ENCODE measurements around the gene ETV6. TPM values are rescaled to one million over a fixed set of nuclear protein-coding genes. Genes with fewer than 3 reads are reported as not detected.
"Not testable (repeated sequence)": the region's sequence is repeated elsewhere in the genome, so short reads cannot be mapped to it uniquely, and the experiment has no call there.

Gene ETV6
- total RNA-seq, 3 donors from 2014 or later, result 17.8 to 58.7 (median 45.2) TPM

DNA sequence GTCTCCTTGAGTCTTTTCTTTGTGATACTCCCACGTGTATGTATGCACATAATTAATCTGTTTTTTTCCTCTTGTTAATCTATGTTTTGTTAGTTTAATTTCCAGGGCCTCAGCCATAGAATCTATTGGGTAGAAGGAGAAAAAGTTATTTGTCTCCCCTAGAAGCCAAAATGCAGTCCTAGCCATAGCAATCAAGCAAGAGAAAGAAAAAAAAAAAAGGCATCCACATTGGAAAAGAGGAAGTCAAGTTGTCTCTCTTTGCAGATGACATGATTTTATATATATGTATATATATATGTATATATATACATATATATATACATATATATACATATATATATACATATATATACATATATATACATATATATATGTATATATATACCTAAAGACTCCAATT, 25.4 kb upstream of the ETV6 start:
- no peak for DNase-seq (ENCODE audit: low spot score in 2 of 2)
- Histone ChIP-seq H3K4me1 (no peaks in the 10 kb centered on the region), H3K9me3 (no peaks in the 10 kb centered on the region), H3K36me3 (no peaks in the 10 kb centered on the region), H3K27ac (no peak overlapping the region), H3K4me3 (no peak overlapping the region), H3K27me3 (no peaks in the 10 kb centered on the region)
- intact Hi-C loops (cut with DNase I; ENCODE audit: low total_unique reads), result no loop called here
- TF ChIP-seq POLR2A (IDR thresholded peaks at IDR 0.05), result no peak
- TF ChIP-seq POLR2AphosphoS5 (IDR thresholded peaks at IDR 0.05), result no peak
- TF ChIP-seq, protein P1, sequence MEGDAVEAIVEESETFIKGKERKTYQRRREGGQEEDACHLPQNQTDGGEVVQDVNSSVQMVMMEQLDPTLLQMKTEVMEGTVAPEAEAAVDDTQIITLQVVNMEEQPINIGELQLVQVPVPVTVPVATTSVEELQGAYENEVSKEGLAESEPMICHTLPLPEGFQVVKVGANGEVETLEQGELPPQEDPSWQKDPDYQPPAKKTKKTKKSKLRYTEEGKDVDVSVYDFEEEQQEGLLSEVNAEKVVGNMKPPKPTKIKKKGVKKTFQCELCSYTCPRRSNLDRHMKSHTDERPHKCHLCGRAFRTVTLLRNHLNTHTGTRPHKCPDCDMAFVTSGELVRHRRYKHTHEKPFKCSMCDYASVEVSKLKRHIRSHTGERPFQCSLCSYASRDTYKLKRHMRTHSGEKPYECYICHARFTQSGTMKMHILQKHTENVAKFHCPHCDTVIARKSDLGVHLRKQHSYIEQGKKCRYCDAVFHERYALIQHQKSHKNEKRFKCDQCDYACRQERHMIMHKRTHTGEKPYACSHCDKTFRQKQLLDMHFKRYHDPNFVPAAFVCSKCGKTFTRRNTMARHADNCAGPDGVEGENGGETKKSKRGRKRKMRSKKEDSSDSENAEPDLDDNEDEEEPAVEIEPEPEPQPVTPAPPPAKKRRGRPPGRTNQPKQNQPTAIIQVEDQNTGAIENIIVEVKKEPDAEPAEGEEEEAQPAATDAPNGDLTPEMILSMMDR (IDR thresholded peaks at IDR 0.05), result no peak

DNA sequence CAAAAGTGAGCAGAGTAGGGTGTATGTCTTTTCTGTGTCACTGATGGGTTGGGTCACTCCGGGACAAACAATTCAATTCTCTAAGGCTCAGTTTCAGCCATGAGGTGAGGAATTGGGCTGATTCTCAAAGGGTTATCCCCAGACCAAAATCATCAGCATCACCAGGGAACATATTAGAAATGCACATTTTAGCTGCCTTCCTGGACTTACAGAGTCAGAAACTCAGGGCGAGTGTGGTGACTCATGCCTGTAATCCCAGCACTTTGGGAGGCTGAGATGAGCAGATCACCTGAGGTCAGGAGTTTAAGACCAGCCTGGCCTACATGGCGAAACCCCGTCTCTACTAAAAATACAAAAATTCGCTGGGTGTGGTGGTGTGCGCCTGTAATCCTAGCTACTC, 21.8 kb upstream of the ETV6 start:
- H3K4me1 ChIP-seq; DNase-seq (ENCODE audit: low spot score in 2 of 2); intact Hi-C loops (cut with DNase I; ENCODE audit: low total_unique reads); H3K27me3 ChIP-seq; H3K4me3 ChIP-seq; H3K36me3 ChIP-seq; H3K9me3 ChIP-seq; H3K27ac ChIP-seq: not testable (repeated sequence)

DNA sequence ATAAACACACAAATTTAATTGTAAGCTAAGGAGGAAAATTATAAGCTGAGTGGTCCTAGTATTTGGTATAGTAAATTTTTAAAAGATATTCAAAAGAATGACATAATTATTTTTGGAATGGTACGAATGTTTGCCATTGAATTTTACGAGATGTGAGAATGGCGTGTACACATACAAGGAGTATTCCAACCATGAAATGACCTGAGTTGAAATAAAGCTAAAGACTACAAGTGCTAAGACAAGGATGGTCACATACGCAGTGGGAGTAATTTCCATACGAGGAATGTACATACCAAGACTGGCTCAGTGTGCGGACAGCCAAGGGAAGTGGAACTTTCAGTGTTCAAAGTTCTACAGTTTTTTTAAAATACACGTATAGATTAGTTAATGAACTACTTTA, 21.1 kb upstream of the ETV6 start:
- no peak overlapping the region for H3K27ac ChIP-seq
- H3K4me1 ChIP-seq, result no peaks in the 10 kb centered on the region
- H3K9me3 ChIP-seq, result no peaks in the 10 kb centered on the region
- TF ChIP-seq POLR2AphosphoS5 (IDR thresholded peaks at IDR 0.05), result no peak
- TF ChIP-seq POLR2A (IDR thresholded peaks at IDR 0.05), result no peak
- TF ChIP-seq, protein P1 (IDR thresholded peaks at IDR 0.05), result no peak
- no peaks in the 10 kb centered on the region for H3K27me3 ChIP-seq
- intact Hi-C loops (cut with DNase I; ENCODE audit: low total_unique reads), result no loop called here
- DNase-seq (ENCODE audit: low spot score in 2 of 2), result no peak
- H3K36me3 ChIP-seq, result no peaks in the 10 kb centered on the region
- no peak overlapping the region for H3K4me3 ChIP-seq

DNA sequence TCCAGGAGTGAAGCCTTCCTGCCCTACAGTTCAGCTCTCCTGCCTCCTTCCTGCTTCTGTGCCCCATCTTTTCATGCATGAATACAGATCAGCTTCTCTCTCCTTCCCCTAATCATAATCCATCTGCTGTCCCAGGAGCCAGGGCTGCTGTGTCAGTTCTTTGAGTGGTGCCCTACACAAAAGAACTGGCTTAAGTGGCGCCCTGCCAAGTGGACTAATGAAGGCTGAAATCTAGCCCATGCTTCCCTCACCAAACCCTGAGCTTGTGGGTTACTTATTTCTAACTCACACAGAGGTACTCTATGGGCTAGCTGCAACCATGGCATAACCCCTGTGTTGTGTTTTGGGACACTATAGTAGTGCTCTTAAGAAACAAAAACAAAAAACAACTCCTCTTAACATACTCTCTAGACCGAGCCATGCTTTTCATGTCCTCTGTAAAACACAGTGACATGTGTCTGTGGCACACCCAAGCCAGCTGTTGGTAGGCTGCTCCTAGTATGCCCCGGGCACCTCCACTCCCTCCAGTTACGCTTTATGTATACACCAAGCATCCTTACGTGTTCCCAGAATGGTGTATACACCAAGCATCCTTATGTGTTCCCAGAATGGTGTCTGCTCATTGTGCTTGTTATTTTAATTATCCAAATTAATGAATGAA, 19.3 kb upstream of the ETV6 start:
- intact Hi-C loops (cut with DNase I; ENCODE audit: low total_unique reads), result no loop called here
- H3K4me1 ChIP-seq, result no peaks in the 10 kb centered on the region
- no peak overlapping the region for H3K4me3 ChIP-seq
- H3K36me3 ChIP-seq, result no peaks in the 10 kb centered on the region
- peak overlapping the region in 1 of 2 donors; percentile 14 for H3K27ac ChIP-seq
- no peaks in the 10 kb centered on the region for H3K9me3 ChIP-seq
- no peaks in the 10 kb centered on the region for H3K27me3 ChIP-seq
- TF ChIP-seq POLR2AphosphoS5 (IDR thresholded peaks at IDR 0.05) (no peak), POLR2A (IDR thresholded peaks at IDR 0.05) (no peak)
- TF ChIP-seq, protein P1 (IDR thresholded peaks at IDR 0.05), result no peak
- DNase-seq (ENCODE audit: low spot score in 2 of 2), result no peak

DNA sequence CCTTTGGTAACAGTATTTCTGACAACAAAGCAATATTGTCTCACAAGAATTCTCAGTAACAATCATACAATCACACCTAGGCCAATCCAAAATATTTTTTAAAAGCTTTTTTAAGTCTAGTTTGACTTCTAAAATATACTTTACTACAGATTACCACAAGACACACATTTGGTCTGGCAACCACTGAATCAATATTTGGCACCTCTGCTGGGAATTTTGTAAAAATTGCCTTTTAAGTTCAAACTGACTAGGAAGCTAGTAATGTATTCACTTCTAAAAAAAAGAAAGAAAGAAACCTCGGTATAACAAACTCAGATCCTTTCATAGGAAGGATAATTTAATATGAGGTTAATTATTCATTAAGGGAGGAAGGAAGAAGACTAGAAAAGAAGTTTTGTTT, 18.2 kb upstream of the ETV6 start:
- no peak for DNase-seq (ENCODE audit: low spot score in 2 of 2)
- no peak overlapping the region for H3K4me3 ChIP-seq
- no peaks in the 10 kb centered on the region for H3K4me1 ChIP-seq
- no peaks in the 10 kb centered on the region for H3K36me3 ChIP-seq
- TF ChIP-seq POLR2AphosphoS5 (IDR thresholded peaks at IDR 0.05) (no peak), POLR2A (IDR thresholded peaks at IDR 0.05) (no peak)
- TF ChIP-seq, protein P1 (IDR thresholded peaks at IDR 0.05), result no peak
- H3K27me3 ChIP-seq, result no peaks in the 10 kb centered on the region
- H3K27ac ChIP-seq, result no peak overlapping the region
- H3K9me3 ChIP-seq, result peaks cover 6 to 7% of the 10 kb centered on the region in 2 donors
- intact Hi-C loops (cut with DNase I; ENCODE audit: low total_unique reads), result no loop called here

DNA sequence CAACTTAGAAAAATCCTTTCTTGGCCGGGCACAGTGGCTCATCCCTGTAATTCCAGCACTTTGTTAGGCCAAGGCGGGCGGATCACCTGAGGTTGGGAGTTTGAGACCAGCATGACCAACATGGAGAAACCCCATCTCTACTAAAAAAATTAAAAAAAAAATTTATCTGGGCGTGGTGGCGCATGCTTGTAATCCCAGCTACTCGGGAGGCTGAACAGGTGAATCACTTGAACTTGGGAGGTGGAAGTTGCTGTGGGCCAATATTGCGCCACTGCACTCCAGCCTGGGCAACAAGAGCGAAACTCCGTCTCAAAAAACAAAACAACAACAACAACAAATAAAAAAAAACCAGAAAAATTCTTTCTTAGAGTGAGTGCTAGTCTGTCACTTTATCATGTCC, 17.6 kb upstream of the ETV6 start:
- H3K4me3 ChIP-seq; H3K36me3 ChIP-seq; H3K27ac ChIP-seq; H3K9me3 ChIP-seq; intact Hi-C loops (cut with DNase I; ENCODE audit: low total_unique reads); H3K27me3 ChIP-seq; DNase-seq (ENCODE audit: low spot score in 2 of 2); H3K4me1 ChIP-seq: not testable (repeated sequence)
